BLaER1 treated with 17β-estradiol and CSF1 and Interleukin-3, amounts not matched to agents 10 nM and 100 nM (cell line): Measurements from ENCODE around the gene HOXA1.

ENCODE experiments used
- H3K27ac ChIP-seq, 11 experiments: shearing (Covaris generic); formaldehyde crosslinking; 2 replicates each; pipeline ENCODE4 v1.8.1; 2022
- H3K27me3 ChIP-seq, 11 experiments: shearing (Covaris generic); formaldehyde crosslinking; 2 replicates each; pipeline ENCODE4 v1.8.1; 2022
- H3K36me3 ChIP-seq, 11 experiments: shearing (Covaris generic); formaldehyde crosslinking; 2 replicates each; pipeline ENCODE4 v1.8.1; 2022
- H3K4me1 ChIP-seq, 10 experiments: shearing (Covaris generic); formaldehyde crosslinking; 2 replicates each; pipeline ENCODE4 v1.8.1; 2022
- H3K4me2 ChIP-seq, 11 experiments: shearing (Covaris generic); formaldehyde crosslinking; 2 replicates each; pipeline ENCODE4 v1.8.1; 2022
- H3K4me3 ChIP-seq, 10 experiments: shearing (Covaris generic); formaldehyde crosslinking; 2 replicates each; pipeline ENCODE4 v1.8.1; 2022
- H3K9ac ChIP-seq, 11 experiments: shearing (Covaris generic); formaldehyde crosslinking; 2 replicates each; pipeline ENCODE4 v1.8.1; 2022
- H3K9me3 ChIP-seq, 11 experiments: shearing (Covaris generic); formaldehyde crosslinking; replicated peaks in 1 of 11; 2 replicates each; pipeline ENCODE4 v1.8.1; 2022
- H4K20me1 ChIP-seq, 11 experiments: shearing (Covaris generic); formaldehyde crosslinking; 2 replicates each; pipeline ENCODE4 v1.8.1; 2022
- Cebpa-rat ChIP-seq, 11 experiments: shearing (Covaris generic); IDR thresholded peaks; 2 replicates each; pipeline ENCODE4 v1.8.1; 2022

Gene HOXA1

GRCh38 chr7:27091105-27091504, 4.7 kb downstream of the HOXA1 start:
- Histone ChIP-seq H3K9me3 (peaks cover 22 to 40% (median 36%) of the 10 kb centered on the region in 11 experiments), H4K20me1 (no peaks in the 10 kb centered on the region), H3K36me3 (no peaks in the 10 kb centered on the region), H3K4me1 (peaks cover 0 to 12% (median 4%) of the 10 kb centered on the region in 10 experiments; a peak in 5 of 20 replicates), H3K4me2 (no peak overlapping the region), H3K4me3 (no peak overlapping the region), H3K27ac (no peak overlapping the region), H3K27me3 (no peaks in the 10 kb centered on the region), H3K9ac (no peak overlapping the region)
- no peak for TF ChIP-seq Cebpa-rat (IDR thresholded peaks at IDR 0.05)

GRCh38 chr7:27088002-27088922, 7.5 kb downstream of the HOXA1 start:
- Histone ChIP-seq H3K4me2 (no peak overlapping the region), H3K4me1 (peaks cover 0 to 12% (median 6%) of the 10 kb centered on the region in 10 experiments; a peak in 7 of 20 replicates), H3K36me3 (no peaks in the 10 kb centered on the region), H3K9me3 (peaks cover 12 to 22% (median 18%) of the 10 kb centered on the region in 11 experiments), H3K27me3 (no peaks in the 10 kb centered on the region), H3K9ac (no peak overlapping the region), H3K4me3 (no peak overlapping the region), H3K27ac (no peak overlapping the region), H4K20me1 (no peaks in the 10 kb centered on the region)
- TF ChIP-seq Cebpa-rat (IDR thresholded peaks at IDR 0.05): no peak

DNA sequence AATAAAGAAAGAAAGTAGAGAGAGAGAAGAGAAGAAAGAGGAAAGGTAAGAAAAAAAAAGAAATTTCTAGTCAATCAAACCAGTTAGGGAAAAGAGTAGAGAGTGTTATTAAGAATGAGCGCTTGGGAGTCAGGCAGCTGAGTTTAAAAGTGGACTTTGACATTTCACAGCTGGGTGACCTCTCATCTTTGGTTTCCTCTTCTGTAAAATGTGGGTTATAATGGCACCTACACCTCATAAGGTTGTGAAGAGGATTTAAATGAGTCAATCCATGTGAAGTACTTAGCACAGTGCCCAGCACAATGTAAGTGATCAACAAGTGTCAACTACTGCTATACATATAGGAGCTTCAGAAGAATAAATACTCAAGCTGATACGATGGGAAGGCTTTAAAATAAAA, 12.2 kb downstream of the HOXA1 start:
- Histone ChIP-seq H3K27me3 (no peaks in the 10 kb centered on the region), H3K4me1 (peaks cover 0 to 11% (median 6%) of the 10 kb centered on the region in 10 experiments; a peak in 11 of 20 replicates), H3K9ac (no peak overlapping the region), H3K9me3 (peaks cover 12 to 20% (median 16%) of the 10 kb centered on the region in 11 experiments), H3K36me3 (no peaks in the 10 kb centered on the region), H4K20me1 (no peaks in the 10 kb centered on the region), H3K4me3 (no peak overlapping the region), H3K27ac (no peak overlapping the region), H3K4me2 (peak overlapping the region in 3 of 11 experiments; percentile 7 to 35 (median 19); a peak in 2 of 22 replicates)
- no peak for TF ChIP-seq Cebpa-rat (IDR thresholded peaks at IDR 0.05)

- Histone ChIP-seq H3K9me3 (peaks cover 0 to 11% (median 2%) of the 10 kb centered on the region in 11 experiments; a peak in 9 of 22 replicates), H3K4me3 (no peak overlapping the region), H3K9ac (no peak overlapping the region), H3K4me2 (no peak overlapping the region), H4K20me1 (no peaks in the 10 kb centered on the region), H3K27me3 (no peaks in the 10 kb centered on the region), H3K4me1 (peaks cover 0 to 11% (median 6%) of the 10 kb centered on the region in 10 experiments; a peak in 11 of 20 replicates), H3K36me3 (no peaks in the 10 kb centered on the region), H3K27ac (no peak overlapping the region)
- TF ChIP-seq Cebpa-rat (IDR thresholded peaks at IDR 0.05): no peak
These were observed 13.6 kb downstream of the HOXA1 start for GRCh38 chr7:27082171-27082570.

DNA sequence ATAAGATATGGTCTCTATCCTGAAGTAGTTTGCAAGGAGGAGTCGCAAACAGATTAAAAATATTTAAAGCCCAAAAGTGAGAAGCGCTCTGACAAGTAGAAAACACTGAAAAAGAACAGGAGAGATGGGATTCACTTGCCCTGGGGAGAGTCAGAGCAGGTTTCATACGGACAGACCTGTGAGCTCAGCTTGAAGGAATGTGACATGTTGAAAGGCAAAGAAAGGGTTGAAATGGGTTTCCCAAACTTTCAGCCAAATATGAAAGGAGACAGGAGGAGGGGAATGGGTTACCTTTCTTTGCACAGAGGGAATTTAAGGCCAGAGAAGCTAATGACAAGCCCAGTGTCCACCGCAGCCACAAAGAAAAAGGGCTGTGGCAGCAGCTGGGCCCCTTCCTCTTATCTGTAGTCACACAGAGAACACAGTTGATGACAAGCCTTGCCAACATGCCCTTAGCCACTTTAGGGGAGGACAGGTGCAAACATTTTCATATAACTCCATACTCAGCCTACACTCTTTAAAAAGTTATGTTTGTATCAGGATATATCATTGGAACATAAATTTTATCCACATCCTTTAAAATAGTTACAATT, 14.9 kb downstream of the HOXA1 start:
- Histone ChIP-seq H3K9me3 (peaks cover 0 to 8% (median 0%) of the 10 kb centered on the region in 11 experiments; a peak in 3 of 22 replicates), H4K20me1 (no peaks in the 10 kb centered on the region), H3K27ac (no peak overlapping the region), H3K4me3 (no peak overlapping the region), H3K36me3 (no peaks in the 10 kb centered on the region), H3K9ac (no peak overlapping the region), H3K4me2 (no peak overlapping the region), H3K27me3 (no peaks in the 10 kb centered on the region), H3K4me1 (peaks cover 0 to 11% (median 6%) of the 10 kb centered on the region in 10 experiments; a peak in 11 of 20 replicates)
- TF ChIP-seq Cebpa-rat (IDR thresholded peaks at IDR 0.05): no peak

DNA sequence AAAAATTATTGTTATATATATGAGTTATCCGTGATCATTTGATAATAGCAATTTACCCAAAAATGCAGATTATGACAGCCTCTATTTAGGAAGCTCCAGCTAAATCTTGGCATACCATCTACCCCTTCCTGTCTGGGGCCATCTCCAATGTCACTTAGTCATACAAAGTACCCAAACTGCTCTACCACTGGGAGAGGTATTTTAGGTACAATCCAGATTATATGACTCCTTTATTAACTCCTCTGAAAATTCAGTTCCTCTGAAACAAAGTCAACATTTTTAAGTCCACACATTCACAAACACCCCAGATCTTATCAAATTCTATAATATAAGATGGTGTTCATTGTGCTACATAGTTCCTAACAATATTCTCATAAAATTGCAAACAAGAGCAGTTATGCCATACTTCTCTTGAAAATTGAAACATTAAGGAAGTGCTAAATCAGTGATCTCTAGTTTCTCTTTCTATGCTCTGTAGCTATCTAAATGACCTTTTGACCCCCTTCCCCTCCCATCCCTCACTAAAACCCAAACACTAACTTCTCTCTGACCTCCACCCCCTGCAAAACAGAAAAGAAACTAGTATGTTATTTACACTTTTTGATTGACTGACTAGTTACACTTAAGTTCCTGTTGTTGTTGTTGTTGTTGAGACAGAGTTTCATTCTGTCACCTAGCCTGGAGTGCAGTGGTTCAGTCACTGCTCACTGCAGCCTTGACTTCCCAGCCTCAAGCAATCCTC, 16.4 kb downstream of the HOXA1 start:
- Histone ChIP-seq H3K4me2 (peak overlapping the region in 6 of 11 experiments; percentile 3 to 46 (median 10); a peak in 8 of 22 replicates), H3K9me3 (peaks cover 6 to 22% (median 9%) of the 10 kb centered on the region in 11 experiments; a peak in 15 of 22 replicates), H3K9ac (no peak overlapping the region), H3K4me1 (peaks cover 0 to 11% (median 6%) of the 10 kb centered on the region in 10 experiments; a peak in 11 of 20 replicates), H3K27ac (peak overlapping the region in 3 of 11 experiments; percentile 6 to 26 (median 26); a peak in 4 of 22 replicates), H3K27me3 (no peaks in the 10 kb centered on the region), H3K4me3 (no peak overlapping the region), H3K36me3 (no peaks in the 10 kb centered on the region), H4K20me1 (no peaks in the 10 kb centered on the region)
- TF ChIP-seq Cebpa-rat (IDR thresholded peaks at IDR 0.05): no peak

- H3K27ac ChIP-seq: peak overlapping the region in 2 of 11 experiments; percentile 6 to 26; a peak in 1 of 22 replicates
- peaks cover 6 to 22% (median 9%) of the 10 kb centered on the region in 11 experiments; a peak in 15 of 22 replicates for H3K9me3 ChIP-seq
- H3K4me1 ChIP-seq: peaks cover 0 to 11% (median 5%) of the 10 kb centered on the region in 10 experiments; a peak in 11 of 20 replicates
- TF ChIP-seq Cebpa-rat (IDR thresholded peaks at IDR 0.05): no peak
- peak overlapping the region in 5 of 11 experiments; percentile 3 to 46 (median 10); a peak in 6 of 22 replicates for H3K4me2 ChIP-seq
- H3K4me3 ChIP-seq: no peak overlapping the region
- H3K9ac ChIP-seq: no peak overlapping the region
- H4K20me1 ChIP-seq: no peaks in the 10 kb centered on the region
- no peaks in the 10 kb centered on the region for H3K36me3 ChIP-seq
- no peaks in the 10 kb centered on the region for H3K27me3 ChIP-seq
These were observed 17.1 kb downstream of the HOXA1 start for GRCh38 chr7:27078616-27079233.

- Histone ChIP-seq H4K20me1 (no peaks in the 10 kb centered on the region), H3K9me3 (peaks cover 6 to 22% (median 9%) of the 10 kb centered on the region in 11 experiments; a peak in 15 of 22 replicates), H3K4me1 (no peaks in the 10 kb centered on the region), H3K27ac (no peak overlapping the region), H3K4me3 (no peak overlapping the region), H3K36me3 (no peaks in the 10 kb centered on the region), H3K4me2 (no peak overlapping the region), H3K9ac (no peak overlapping the region), H3K27me3 (no peaks in the 10 kb centered on the region)
- no peak for TF ChIP-seq Cebpa-rat (IDR thresholded peaks at IDR 0.05)
These were observed 22.7 kb downstream of the HOXA1 start for GRCh38 chr7:27073076-27073475.
